Measurements from ENCODE around the gene UTY.

The UTY gene

GRCh38 chrY:13312966-13313365, 166.9 kb downstream of the UTY start:
- TF ChIP-seq TAF1 (IDR thresholded peaks at IDR 0.05; ENCODE audit: borderline replicate concordance, insufficient read depth, low read length) (no peak), SIN3A (IDR thresholded peaks at IDR 0.05; ENCODE audit: borderline replicate concordance, insufficient read depth, low read length) (no peak), REST (IDR thresholded peaks at IDR 0.05; ENCODE audit: insufficient read depth in 1 of 2, low read depth in 2 of 2, low read length in 2 of 2) (no peak), FOXP2 (optimal IDR thresholded peaks at IDR 0.05; ENCODE audit: borderline replicate concordance, extremely low read depth, extremely low read length, insufficient read depth) (no peak)

DNA sequence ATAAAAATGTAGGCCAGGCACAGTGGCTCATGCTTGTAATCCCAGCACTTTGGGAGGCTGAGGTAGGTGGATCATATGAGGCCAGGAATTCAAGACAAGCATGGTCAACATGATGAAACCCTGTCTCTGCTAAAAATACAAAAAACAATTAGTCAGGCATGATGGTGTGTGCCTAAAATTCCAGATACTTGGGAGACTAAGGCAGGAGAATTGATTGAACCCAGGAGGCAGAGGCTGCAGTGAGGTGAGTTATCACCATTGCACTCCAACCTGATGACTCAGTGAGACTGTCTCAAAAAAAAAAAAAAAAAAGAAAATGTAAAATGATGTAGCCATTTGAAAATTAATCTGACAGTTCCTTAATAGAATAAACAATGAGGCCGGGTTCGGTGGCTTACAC, 171.9 kb downstream of the UTY start:
- TF ChIP-seq REST (IDR thresholded peaks at IDR 0.05; ENCODE audit: insufficient read depth in 1 of 2, low read depth in 2 of 2, low read length in 2 of 2) (no peak), FOXP2 (optimal IDR thresholded peaks at IDR 0.05; ENCODE audit: borderline replicate concordance, extremely low read depth, extremely low read length, insufficient read depth) (no peak), SIN3A (IDR thresholded peaks at IDR 0.05; ENCODE audit: borderline replicate concordance, insufficient read depth, low read length) (no peak), POLR2AphosphoS5 (IDR thresholded peaks at IDR 0.05; ENCODE audit: low read depth, low read length) (no peak), TAF1 (IDR thresholded peaks at IDR 0.05; ENCODE audit: borderline replicate concordance, insufficient read depth, low read length) (no peak)

- TF ChIP-seq TAF1 (IDR thresholded peaks at IDR 0.05; ENCODE audit: borderline replicate concordance, insufficient read depth, low read length) = no peak
- TF ChIP-seq REST (IDR thresholded peaks at IDR 0.05; ENCODE audit: insufficient read depth in 1 of 2, low read depth in 2 of 2, low read length in 2 of 2) = no peak
- TF ChIP-seq POLR2AphosphoS5 (IDR thresholded peaks at IDR 0.05; ENCODE audit: low read depth, low read length) = no peak
- TF ChIP-seq SIN3A (IDR thresholded peaks at IDR 0.05; ENCODE audit: borderline replicate concordance, insufficient read depth, low read length) = no peak
- TF ChIP-seq FOXP2 (optimal IDR thresholded peaks at IDR 0.05; ENCODE audit: borderline replicate concordance, extremely low read depth, extremely low read length, insufficient read depth) = no peak
These were observed 179.0 kb downstream of the UTY start for GRCh38 chrY:13300795-13301194.

- TF ChIP-seq SIN3A (IDR thresholded peaks at IDR 0.05; ENCODE audit: borderline replicate concordance, insufficient read depth, low read length) = no peak
These were observed 180.4 kb downstream of the UTY start for GRCh38 chrY:13299411-13299810.

GRCh38 chrY:13296176-13296890, 183.5 kb downstream of the UTY start:
- TF ChIP-seq SIN3A (IDR thresholded peaks at IDR 0.05; ENCODE audit: borderline replicate concordance, insufficient read depth, low read length) (no peak), REST (IDR thresholded peaks at IDR 0.05; ENCODE audit: insufficient read depth in 1 of 2, low read depth in 2 of 2, low read length in 2 of 2) (no peak), TAF1 (IDR thresholded peaks at IDR 0.05; ENCODE audit: borderline replicate concordance, insufficient read depth, low read length) (no peak), FOXP2 (optimal IDR thresholded peaks at IDR 0.05; ENCODE audit: borderline replicate concordance, extremely low read depth, extremely low read length, insufficient read depth) (no peak), POLR2AphosphoS5 (IDR thresholded peaks at IDR 0.05; ENCODE audit: low read depth, low read length) (no peak)

All from PFSK-1 (cell line).